GM12891 (cell line): ENCODE data around the gene ETHE1.
A peak's percentile ranks its signal among the peaks of the same experiment; 100 is the strongest.

Experiments
- DNase-seq: peaks from one replicate; pipeline ENCODE4 v3.0.0; 2011; ENCODE audit warnings: low spot score; ENCODE audit not compliant: insufficient read length
- FAIRE-seq: peaks from 2 replicates; lab custom pipeline; 2011; peaks lifted over from hg19 to GRCh38; lab: Jason Lieb, UNC
- PAX5 ChIP-seq: IDR thresholded peaks from 2 replicates; pipeline ENCODE4 v1.6.1; 2011; ENCODE audit warnings: low read length, moderate library complexity, mild to moderate bottlenecking; ENCODE audit not compliant: insufficient read depth, severe bottlenecking
- POLR2A ChIP-seq: IDR thresholded peaks from 2 replicates; pipeline ENCODE4 v1.6.1; 2011; ENCODE audit warnings: low read depth, low read length, control low read depth
- POLR2AphosphoS5 ChIP-seq: IDR thresholded peaks from 2 replicates; pipeline ENCODE4 v1.6.1; 2011; ENCODE audit warnings: low read depth, low read length, control low read depth
- POU2F2 ChIP-seq: IDR thresholded peaks from 2 replicates; pipeline ENCODE4 v1.6.1; 2011; ENCODE audit warnings: low read depth, mild to moderate bottlenecking, control low read depth, low read length, moderate library complexity
- SPI1 ChIP-seq: IDR thresholded peaks from 2 replicates; pipeline ENCODE4 v1.6.1; 2011; ENCODE audit warnings: low read depth, low read length, control low read depth
- TAF1 ChIP-seq: IDR thresholded peaks from 2 replicates; pipeline ENCODE4 v1.6.1; 2011; ENCODE audit warnings: low read depth, low read length, control low read depth

The ETHE1 gene

DNA sequence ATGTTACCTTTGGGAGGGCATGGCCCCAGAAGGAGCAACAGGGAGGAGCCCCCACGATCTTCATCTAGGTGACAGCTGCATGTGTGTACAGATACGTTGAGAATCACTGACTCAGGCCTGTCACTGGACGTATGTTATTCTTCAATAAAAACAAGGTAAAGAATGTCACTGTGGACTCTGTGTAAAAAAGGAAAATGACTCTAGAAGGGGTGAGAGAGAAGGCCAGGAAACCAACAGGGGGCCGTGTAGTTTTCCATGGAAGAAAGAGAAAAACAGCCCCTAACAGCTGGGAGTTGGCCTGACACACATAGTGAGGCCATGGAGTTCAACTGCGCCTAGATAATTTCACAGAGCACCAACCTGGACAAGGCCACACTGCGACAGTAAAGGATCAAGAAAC, 59.7 kb downstream of the ETHE1 start:
- no peak for DNase-seq
- FAIRE-seq, result no peak
- TF ChIP-seq PAX5 (no peak), SPI1 (no peak), POLR2AphosphoS5 (no peak), TAF1 (no peak), POLR2A (no peak), POU2F2 (no peak)

DNA sequence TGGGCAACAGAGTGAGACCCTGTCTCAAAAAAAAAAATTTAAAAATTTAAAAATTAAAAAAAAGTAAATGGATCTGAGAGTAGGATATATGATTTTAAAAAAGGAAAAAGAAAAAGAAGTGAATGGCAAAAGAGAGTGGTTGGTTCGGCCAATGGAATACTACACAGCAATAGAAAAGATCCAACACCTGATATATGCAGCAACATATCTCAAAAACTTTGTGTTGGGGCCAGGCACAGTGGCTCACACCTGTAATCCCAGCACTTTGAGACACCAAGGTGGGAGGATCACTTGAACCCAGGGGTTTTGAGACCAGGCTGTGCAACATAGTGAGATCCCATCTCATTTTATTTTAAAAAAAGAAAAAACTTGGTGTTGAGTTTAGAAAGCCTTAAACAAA, 60.2 kb downstream of the ETHE1 start:
- no peak for DNase-seq
- no peak for TF ChIP-seq POLR2A
- TF ChIP-seq POU2F2, result no peak
- no peak for TF ChIP-seq POLR2AphosphoS5
- TF ChIP-seq TAF1, result no peak
- no peak for TF ChIP-seq PAX5
- TF ChIP-seq SPI1, result no peak
- FAIRE-seq, result no peak

DNA sequence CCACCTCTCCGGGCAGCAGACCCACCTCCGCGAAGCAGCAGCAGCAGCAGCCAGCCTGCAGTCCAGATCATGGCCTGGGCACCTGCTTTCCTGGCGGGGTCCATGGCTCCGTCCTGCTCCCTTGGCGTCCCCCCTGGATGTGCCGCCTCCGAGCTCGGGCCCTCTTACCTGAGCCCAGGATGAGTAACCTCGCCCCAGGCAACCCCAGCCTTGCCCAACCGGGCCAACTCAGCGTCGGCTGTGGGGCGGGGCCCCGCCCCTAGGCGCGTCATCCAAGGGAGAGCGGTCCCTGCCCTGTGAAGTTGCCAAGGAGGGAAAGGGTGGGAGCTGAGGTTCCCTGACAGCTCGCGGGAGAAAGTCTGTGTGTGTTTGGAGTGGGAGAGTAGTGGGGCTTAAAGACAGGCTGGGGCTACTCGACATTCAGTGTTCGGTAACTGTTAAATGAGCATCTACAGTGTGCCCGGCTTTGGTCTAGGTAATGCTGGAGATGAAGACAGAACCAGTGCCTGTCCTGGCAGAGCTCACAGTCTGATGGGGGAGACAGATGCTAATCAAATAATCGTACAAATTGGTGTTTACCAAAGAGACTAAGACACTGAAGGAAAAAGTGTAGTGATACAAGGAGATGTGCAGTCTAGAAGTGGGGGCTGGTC, 61.4 kb downstream of the ETHE1 start, which contains the start of gene LYPD3:
Gene LYPD3, minus strand, starts transcription at position 141 of the 653 bp plus-strand sequence. Its CDS starts 37 bp downstream, at position 104.
- DNase-seq (no peak), FAIRE-seq (no peak)
- TF ChIP-seq PAX5 (no peak), POU2F2 (no peak), POLR2AphosphoS5 (no peak), POLR2A (no peak), SPI1 (no peak), TAF1 (no peak)

DNA sequence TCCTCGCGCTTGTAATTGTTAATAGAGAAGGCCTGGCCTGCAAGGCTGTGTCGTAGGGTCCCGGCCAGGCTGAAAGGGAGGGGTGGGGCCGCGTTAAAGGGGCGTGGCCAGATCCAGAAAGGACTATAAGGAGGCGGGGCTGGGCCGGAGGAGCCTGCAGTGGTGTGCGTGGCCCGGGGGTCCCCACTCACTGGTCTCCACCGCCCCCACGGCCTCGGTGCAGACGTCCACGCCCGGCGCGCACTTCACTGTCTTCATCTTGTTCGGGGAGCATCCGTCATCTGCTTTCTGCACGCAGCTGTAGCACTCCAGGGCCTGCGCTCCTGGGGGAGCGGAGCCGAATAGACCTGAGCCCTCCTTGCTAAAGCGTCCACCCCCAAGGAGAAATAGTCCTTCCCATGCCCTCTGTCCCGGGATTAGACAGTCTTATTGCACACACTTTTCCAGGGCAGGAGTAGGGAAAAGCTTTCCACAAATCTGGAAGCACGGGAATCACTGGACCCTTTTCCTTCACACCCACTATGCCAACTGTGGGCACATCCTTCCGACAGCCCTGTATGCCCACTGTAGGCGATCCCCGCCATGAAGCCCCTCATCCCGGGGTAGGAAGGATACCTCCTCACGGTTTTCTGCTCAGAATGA, 62.7 kb downstream of the ETHE1 start:
- DNase-seq (peak; percentile 74), FAIRE-seq (no peak)
- no peak for TF ChIP-seq PAX5
- no peak for TF ChIP-seq SPI1
- no peak for TF ChIP-seq POU2F2
- TF ChIP-seq POLR2AphosphoS5, result no peak
- no peak for TF ChIP-seq POLR2A
- TF ChIP-seq TAF1, result no peak

- FAIRE-seq (peak; percentile 95), DNase-seq (peak; percentile 96)
- TF ChIP-seq POU2F2 (no peak), POLR2A (no peak), PAX5 (no peak), POLR2AphosphoS5 (no peak), SPI1 (no peak), TAF1 (no peak)
Measured at GRCh38 chr19:43463381-43464133, 63.4 kb downstream of the ETHE1 start.

- DNase-seq (no peak), FAIRE-seq (no peak)
Measured at GRCh38 chr19:43462785-43463380, 64.1 kb downstream of the ETHE1 start.

GRCh38 chr19:43462383-43462782, 64.6 kb downstream of the ETHE1 start:
- no peak for FAIRE-seq
- no peak for DNase-seq
- no peak for TF ChIP-seq TAF1
- no peak for TF ChIP-seq PAX5
- TF ChIP-seq POLR2AphosphoS5, result no peak
- no peak for TF ChIP-seq POLR2A
- TF ChIP-seq POU2F2, result no peak
- no peak for TF ChIP-seq SPI1

More at GRCh38 chr19:43462785-43463380, 64.1 kb downstream of the ETHE1 start:
- TF ChIP-seq PAX5 (no peak), POLR2A (no peak), SPI1 (no peak), POLR2AphosphoS5 (no peak), TAF1 (no peak), POU2F2 (no peak)

- no peak for DNase-seq
- no peak for TF ChIP-seq POLR2A
- no peak for TF ChIP-seq TAF1
- no peak for TF ChIP-seq SPI1
- TF ChIP-seq POLR2AphosphoS5, result no peak
- no peak for TF ChIP-seq PAX5
- TF ChIP-seq POU2F2, result no peak
- no peak for FAIRE-seq
Measured at GRCh38 chr19:43461303-43461702, 65.7 kb downstream of the ETHE1 start.

- no peak for TF ChIP-seq POU2F2
- TF ChIP-seq POLR2AphosphoS5, result no peak
- no peak for TF ChIP-seq SPI1
- TF ChIP-seq POLR2A, result no peak
- no peak for TF ChIP-seq PAX5
- TF ChIP-seq TAF1, result no peak
- no peak for FAIRE-seq
Measured at GRCh38 chr19:43460362-43461016, 66.5 kb downstream of the ETHE1 start.

More at GRCh38 chr19:43460362-43461016, 66.5 kb downstream of the ETHE1 start:
- no peak for DNase-seq
